Cardiac fibroblast (primary cell): ENCODE measurements around the gene PLCB3.
"Not testable (repeated sequence)": the region's sequence is repeated elsewhere in the genome, so short reads cannot be mapped to it uniquely, and the experiment has no call there.

Source experiments
- DNase-seq, 2 donors: peaks; one replicate each; pipeline versions ENCODE4 v3.0.0 to v3.0.0-alpha.2; 2010; ENCODE audit warnings: low read depth in 2 of 2
- H3K4me3 ChIP-seq, 2 donors: replicated peaks in 1 of 2; 1 replicate in 1 of 2; 2 replicates in 1 of 2; pipeline ENCODE4 v1.5.1; 2011; ENCODE audit warnings: low read depth in 2 of 2, low read length in 2 of 2, mild to moderate bottlenecking in 2 of 2, moderate library complexity in 1 of 2
- TF ChIP-seq, protein P1 (sequence below): IDR thresholded peaks from one replicate; pipeline ENCODE4 v1.5.1; 2011; ENCODE audit warnings: low read depth, mild to moderate bottlenecking, low read length, inconsistent platforms

Gene PLCB3

DNA sequence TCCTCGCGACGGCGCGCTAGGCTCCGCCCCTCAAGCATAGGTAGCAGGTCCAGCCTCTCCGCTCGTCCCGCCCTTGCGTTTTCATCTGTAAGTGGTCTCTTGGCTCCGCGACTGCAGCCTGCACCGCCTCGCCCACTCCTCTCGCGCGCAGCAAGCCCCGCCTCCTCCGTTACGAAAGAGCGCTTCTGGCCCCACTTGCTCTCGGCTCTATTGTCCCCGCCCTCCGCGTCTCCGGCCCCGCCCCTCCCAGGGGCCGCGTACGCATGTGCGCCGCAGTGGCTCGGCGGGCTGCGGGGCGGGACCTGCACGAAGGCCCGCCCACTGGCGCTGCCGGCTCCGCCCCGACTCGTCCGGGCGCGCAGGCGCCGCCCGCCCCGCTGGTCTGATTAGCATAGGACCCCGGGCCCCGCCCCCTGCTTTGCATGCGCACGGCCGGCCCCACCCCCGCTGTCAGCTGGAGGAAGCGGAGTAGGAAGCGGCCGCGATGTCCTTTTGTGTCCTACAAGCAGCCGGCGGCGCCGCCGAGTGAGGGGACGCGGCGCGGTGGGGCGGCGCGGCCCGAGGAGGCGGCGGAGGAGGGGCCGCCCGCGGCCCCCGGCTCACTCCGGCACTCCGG, 53.9 kb downstream of the PLCB3 start, which contains the start of gene ESRRA:
Gene ESRRA (plus strand): TSS at position 450 of the 616 bp plus-strand sequence. CDS start 1,656 bp downstream, outside the sequence.
- TF ChIP-seq, protein P1, sequence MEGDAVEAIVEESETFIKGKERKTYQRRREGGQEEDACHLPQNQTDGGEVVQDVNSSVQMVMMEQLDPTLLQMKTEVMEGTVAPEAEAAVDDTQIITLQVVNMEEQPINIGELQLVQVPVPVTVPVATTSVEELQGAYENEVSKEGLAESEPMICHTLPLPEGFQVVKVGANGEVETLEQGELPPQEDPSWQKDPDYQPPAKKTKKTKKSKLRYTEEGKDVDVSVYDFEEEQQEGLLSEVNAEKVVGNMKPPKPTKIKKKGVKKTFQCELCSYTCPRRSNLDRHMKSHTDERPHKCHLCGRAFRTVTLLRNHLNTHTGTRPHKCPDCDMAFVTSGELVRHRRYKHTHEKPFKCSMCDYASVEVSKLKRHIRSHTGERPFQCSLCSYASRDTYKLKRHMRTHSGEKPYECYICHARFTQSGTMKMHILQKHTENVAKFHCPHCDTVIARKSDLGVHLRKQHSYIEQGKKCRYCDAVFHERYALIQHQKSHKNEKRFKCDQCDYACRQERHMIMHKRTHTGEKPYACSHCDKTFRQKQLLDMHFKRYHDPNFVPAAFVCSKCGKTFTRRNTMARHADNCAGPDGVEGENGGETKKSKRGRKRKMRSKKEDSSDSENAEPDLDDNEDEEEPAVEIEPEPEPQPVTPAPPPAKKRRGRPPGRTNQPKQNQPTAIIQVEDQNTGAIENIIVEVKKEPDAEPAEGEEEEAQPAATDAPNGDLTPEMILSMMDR, result no peak
- DNase-seq, result peak; percentile 97 to 99
- H3K4me3 ChIP-seq, result peak within 1 kb of the TSS; percentile 71 to 84

DNA sequence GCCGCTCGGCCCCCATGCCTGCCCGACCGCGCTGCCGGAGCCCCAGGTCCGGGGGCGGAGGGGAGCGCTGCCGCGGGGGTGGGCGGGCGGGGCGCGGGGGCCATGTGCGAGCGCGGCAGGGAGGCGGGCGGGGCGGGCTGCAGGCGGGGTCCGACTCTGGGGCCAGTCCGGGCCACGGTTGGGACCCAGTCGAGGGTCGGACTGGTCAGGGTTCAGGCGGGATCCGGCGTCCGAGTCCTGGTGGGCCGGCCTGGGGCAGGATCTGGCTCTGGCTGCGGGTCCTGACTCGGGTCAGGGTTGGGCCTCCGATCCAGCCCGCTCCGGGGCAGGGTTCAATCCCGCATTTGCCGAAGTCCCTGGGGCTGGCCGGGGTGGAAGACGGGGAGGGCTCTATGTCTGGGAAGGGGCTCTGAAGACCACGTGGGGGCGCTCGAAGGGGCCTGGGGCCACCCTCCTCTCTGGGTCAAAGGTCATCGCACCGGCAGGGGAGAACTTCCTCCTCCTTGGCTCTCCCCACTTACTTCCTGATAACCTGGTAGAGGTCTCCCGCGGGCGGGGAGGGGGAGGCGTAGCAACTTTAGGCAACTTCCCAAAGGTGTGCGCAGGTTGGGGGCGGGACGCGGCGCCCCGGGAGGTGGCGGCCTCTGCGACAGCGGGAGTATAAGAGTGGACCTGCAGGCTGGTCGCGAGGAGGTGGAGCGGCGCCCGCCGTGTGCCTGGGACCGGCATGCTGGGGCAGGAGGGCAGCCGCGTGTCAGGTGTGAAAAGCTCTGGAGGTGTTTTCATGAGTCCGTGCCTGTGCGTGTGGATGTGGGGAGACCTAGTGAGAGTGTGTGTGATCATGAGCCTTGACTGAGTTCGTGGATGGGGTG, 54.6 kb downstream of the PLCB3 start:
- peak overlapping the region; percentile 71 to 84 for H3K4me3 ChIP-seq
- DNase-seq, result peak; percentile 45 to 46
- TF ChIP-seq, protein P1, result no peak

DNA sequence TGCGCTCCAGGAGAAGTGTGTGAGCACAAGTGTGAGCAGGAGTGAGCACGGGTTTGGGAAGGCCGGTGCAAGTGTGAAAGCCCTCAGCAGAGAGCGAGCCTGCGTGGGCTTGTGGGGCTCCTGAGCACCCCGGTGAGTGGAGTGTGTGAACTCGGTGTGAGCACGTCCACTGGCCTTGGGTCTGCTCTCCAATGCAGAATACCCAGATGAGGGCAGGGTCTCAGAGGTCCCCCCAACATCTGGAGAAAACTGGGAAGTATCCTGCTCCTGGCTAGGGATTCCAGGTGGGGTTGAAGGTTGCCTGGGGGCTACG, 55.2 kb downstream of the PLCB3 start:
- TF ChIP-seq, protein P1, result no peak
- no peak for DNase-seq
- H3K4me3 ChIP-seq, result peak overlapping the region; percentile 71 to 84

DNA sequence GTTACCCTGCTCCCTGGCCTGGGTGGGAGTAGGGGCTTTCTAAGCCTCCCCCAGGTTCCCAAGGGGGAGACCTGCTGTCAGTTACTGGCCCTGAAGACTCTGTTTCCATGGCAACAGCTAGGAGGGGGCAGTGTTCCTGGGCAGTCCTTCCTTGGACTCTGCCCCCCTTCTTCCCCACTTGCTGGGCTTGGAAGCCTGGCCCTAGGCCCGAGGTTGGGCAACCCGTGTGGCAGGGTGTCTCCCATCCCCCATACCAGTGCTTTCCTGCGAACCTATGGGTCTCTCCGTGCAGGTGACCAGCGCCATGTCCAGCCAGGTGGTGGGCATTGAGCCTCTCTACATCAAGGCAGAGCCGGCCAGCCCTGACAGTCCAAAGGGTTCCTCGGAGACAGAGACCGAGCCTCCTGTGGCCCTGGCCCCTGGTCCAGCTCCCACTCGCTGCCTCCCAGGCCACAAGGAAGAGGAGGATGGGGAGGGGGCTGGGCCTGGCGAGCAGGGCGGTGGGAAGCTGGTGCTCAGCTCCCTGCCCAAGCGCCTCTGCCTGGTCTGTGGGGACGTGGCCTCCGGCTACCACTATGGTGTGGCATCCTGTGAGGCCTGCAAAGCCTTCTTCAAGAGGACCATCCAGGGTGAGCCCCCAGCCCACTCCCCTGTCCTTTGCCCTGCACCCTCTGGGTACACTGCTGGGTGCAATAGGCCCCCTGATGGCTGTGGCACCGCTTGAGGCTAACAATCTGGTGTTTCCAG, 55.7 kb downstream of the PLCB3 start:
- TF ChIP-seq, protein P1, result no peak
- DNase-seq, result peak in 1 of 2 donors; percentile 64
- peak overlapping the region in 1 of 2 donors; percentile 71 for H3K4me3 ChIP-seq

DNA sequence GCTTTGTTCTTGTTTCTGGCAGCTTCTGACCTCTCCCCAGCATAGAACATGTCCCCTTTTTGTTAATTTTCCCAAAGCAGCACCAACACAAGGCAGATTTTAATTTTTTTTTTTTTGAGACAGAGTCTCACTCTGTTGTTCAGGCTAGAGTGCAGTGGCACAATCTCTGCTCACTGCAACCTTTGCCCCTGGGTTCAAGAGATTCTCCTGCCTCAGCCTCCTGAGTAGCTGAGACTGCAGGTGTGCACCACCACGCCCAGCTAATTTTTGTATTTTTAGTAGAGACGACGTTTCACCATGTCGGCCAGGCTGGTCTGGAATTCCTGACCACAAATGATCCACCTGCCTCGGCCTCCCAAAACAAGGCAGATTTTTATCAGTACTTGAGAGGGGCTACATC, 56.5 kb downstream of the PLCB3 start:
- not testable (repeated sequence) for H3K4me3 ChIP-seq, DNase-seq

DNA sequence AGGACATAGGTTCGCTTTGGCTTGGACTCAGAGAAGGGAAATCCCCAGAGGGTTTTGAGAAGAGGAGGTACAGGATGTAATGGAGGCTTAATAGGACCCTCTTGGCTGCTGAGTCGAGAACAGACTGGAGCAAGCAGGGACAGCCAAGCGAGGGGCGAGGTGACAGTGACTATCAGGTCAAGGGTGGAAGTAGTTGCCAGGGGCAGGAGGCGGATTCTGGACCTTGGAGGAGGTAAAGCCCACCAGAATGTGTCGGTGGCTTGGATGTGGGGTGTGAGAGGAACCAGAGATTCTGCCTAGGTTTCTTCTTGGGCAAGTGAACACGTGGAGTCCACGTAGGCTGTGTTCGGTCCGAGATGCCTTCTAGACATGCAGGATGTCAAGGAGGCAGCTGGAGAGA, 61.6 kb downstream of the PLCB3 start:
- DNase-seq, result no peak

More for the DNA sequence above, 61.6 kb downstream of the PLCB3 start:
- no peak overlapping the region for H3K4me3 ChIP-seq
- TF ChIP-seq, protein P1, result no peak
